Testis (tissue), 3 donors: ENCODE data around the gene DGKB. TPM values are rescaled to one million over a fixed set of nuclear protein-coding genes. Genes with fewer than 3 reads are reported as not detected.

Experiments used
- DNase-seq: peaks from one replicate; pipeline ENCODE4 v3.0.0-alpha.2; 2019
- H3K27ac ChIP-seq, 2 donors: fragments of 200-600 bp; sonication (generic); one replicate each; pipeline ENCODE4 v1.5.1; 2019
- H3K27me3 ChIP-seq: fragments of 200-600 bp; sonication (generic); one replicate; pipeline ENCODE4 v1.5.1; 2019
- H3K36me3 ChIP-seq: fragments of 200-600 bp; sonication (generic); one replicate; pipeline ENCODE4 v1.5.1; 2017; ENCODE audit warnings: low read depth; ENCODE audit errors: missing control alignments
- H3K4me1 ChIP-seq: fragments of 200-600 bp; sonication (generic); one replicate; pipeline ENCODE4 v1.5.1; 2019
- H3K4me3 ChIP-seq, 2 donors: fragments of 200-600 bp; sonication (generic); one replicate each; pipeline ENCODE4 v1.5.1; 2017 to 2019
- H3K9me3 ChIP-seq: fragments of 200-600 bp; sonication (generic); one replicate; pipeline ENCODE4 v1.5.1; 2017
- CTCF ChIP-seq, 3 experiments: fragments of 450-650 bp in 2 of 3; fragments of 200-600 bp in 1 of 3; sonication (generic) in 1 of 3; IDR thresholded peaks; one replicate each; pipeline ENCODE4 v1.5.1; 2016 to 2019; ENCODE audit warnings: antibody characterized with exemption in 3 of 3, mild to moderate bottlenecking in 2 of 3, moderate library complexity in 1 of 3
- POLR2A ChIP-seq: fragments of 450-650 bp; IDR thresholded peaks from one replicate; pipeline ENCODE4 v1.6.1; 2017; ENCODE audit warnings: antibody characterized with exemption, mild to moderate bottlenecking, moderate library complexity
- WGBS, 2 donors: methylation state at CpG; one replicate each; pipeline ENCODE4 v1.1.5; 2018; 5-methylcytosine and 5-hydroxymethylcytosine counted together
- intact Hi-C: fragments of 100-400 bp; cut with DNase I; formaldehyde crosslinking; loops from one replicate; pipeline ENCODE4 v1.15.1; 2023; ENCODE audit warnings: low total_unique reads
- polyA plus RNA-seq: library from polyadenylated mRNA; stranded (reverse); fragments of 350-450 nt; fragmentation: Illumina TruSeq; extraction: RNeasy Lipid Tissue Mini Kit (QIAGEN cat#74804); gene quantifications from one replicate; pipeline ENCODE4 v1.2.3, GENCODE V29; 2014; ENCODE audit warnings: low read depth, low replicate concordance; ENCODE audit not compliant: insufficient read depth
- total RNA-seq, 2 donors: library from RNA; depleted of rRNA; stranded (reverse); fragments of >200 nt; gene quantifications; one replicate each; pipeline ENCODE4 v1.2.3, GENCODE V29; 2016

Gene DGKB
- total and polyA plus RNA-seq, 3 donors from 2014 or later, result 0.17 to 1.1 (median 0.55) TPM

- intact Hi-C loops, result no loop called here
- 84 to 94% methylated on average over 4 of the region's 4 CpGs for WGBS, 2 donors
- no peaks in the 10 kb centered on the region for H3K27me3 ChIP-seq
- H3K9me3 ChIP-seq, result no peaks in the 10 kb centered on the region
- no peaks in the 10 kb centered on the region for H3K4me1 ChIP-seq
- TF ChIP-seq POLR2A, result no peak
- TF ChIP-seq CTCF (IDR thresholded peaks at IDR 0.05), result no peak
- no peak overlapping the region for H3K27ac ChIP-seq
- no peaks in the 10 kb centered on the region for H3K36me3 ChIP-seq
- no peak overlapping the region for H3K4me3 ChIP-seq
- DNase-seq, result no peak
Observed at GRCh38 chr7:14817829-14818614, 84.5 kb downstream of the DGKB start.

GRCh38 chr7:14807507-14807906 lies 95.0 kb downstream of the DGKB start:
- H3K9me3 ChIP-seq, result no peaks in the 10 kb centered on the region
- no peak overlapping the region for H3K27ac ChIP-seq
- no peaks in the 10 kb centered on the region for H3K27me3 ChIP-seq
- intact Hi-C loops, result no loop called here
- H3K4me1 ChIP-seq, result no peaks in the 10 kb centered on the region
- no peak overlapping the region for H3K4me3 ChIP-seq
- TF ChIP-seq POLR2A (no peak), CTCF (IDR thresholded peaks at IDR 0.05) (no peak)
- H3K36me3 ChIP-seq, result no peaks in the 10 kb centered on the region
- WGBS, 2 donors, result 89 to 92% methylated on average over 3 of the region's 3 CpGs
- no peak for DNase-seq

- WGBS, 2 donors, result 46 to 73% methylated on average over 1 of the region's 1 CpG
- intact Hi-C loops, result no loop called here
- Histone ChIP-seq H3K4me1 (no peaks in the 10 kb centered on the region), H3K27me3 (no peaks in the 10 kb centered on the region), H3K27ac (no peak overlapping the region), H3K9me3 (no peaks in the 10 kb centered on the region), H3K4me3 (no peak overlapping the region), H3K36me3 (no peaks in the 10 kb centered on the region)
- no peak for DNase-seq
- TF ChIP-seq CTCF (IDR thresholded peaks at IDR 0.05), result no peak
- no peak for TF ChIP-seq POLR2A
Observed at GRCh38 chr7:14806891-14807290, 95.7 kb downstream of the DGKB start.

- no peak for DNase-seq
- 98 to 99% methylated on average over 2 of the region's 2 CpGs for WGBS, 2 donors
- no peaks in the 10 kb centered on the region for H3K9me3 ChIP-seq
- intact Hi-C loops, result no loop called here
- H3K36me3 ChIP-seq, result no peaks in the 10 kb centered on the region
- H3K4me3 ChIP-seq, result no peak overlapping the region
- H3K27me3 ChIP-seq, result no peaks in the 10 kb centered on the region
- no peaks in the 10 kb centered on the region for H3K4me1 ChIP-seq
- TF ChIP-seq CTCF (IDR thresholded peaks at IDR 0.05) (no peak), POLR2A (no peak)
- no peak overlapping the region for H3K27ac ChIP-seq
Observed at GRCh38 chr7:14805105-14805719, 97.3 kb downstream of the DGKB start.
